Type B pancreatic cell (in vitro differentiated cells): Measurements from ENCODE around the gene ARHGAP15. TPM values are rescaled to one million over a fixed set of nuclear protein-coding genes. Genes with fewer than 3 reads are reported as not detected.

Experiments used
- DNase-seq: peaks from one replicate; pipeline ENCODE4 v3.0.0; 2021; ENCODE audit warnings: mixed read lengths; ENCODE audit not compliant: unreplicated experiment; ENCODE audit errors: extremely low spot score
- H3K27ac Mint-ChIP-seq: 2 replicates; pipeline ENCODE4 v1.8.0; 2021; ENCODE audit warnings: mild to moderate bottlenecking, mixed read lengths
- H3K27me3 Mint-ChIP-seq: 2 replicates; pipeline ENCODE4 v1.8.0; 2021; ENCODE audit warnings: mixed read lengths
- H3K36me3 Mint-ChIP-seq: 2 replicates; pipeline ENCODE4 v1.8.0; 2021; ENCODE audit warnings: mixed read lengths
- H3K4me1 Mint-ChIP-seq: one replicate; pipeline ENCODE4 v1.8.0; 2021; ENCODE audit warnings: mixed read lengths; ENCODE audit not compliant: unreplicated experiment
- H3K4me3 Mint-ChIP-seq: 2 replicates; pipeline ENCODE4 v1.8.0; 2021; ENCODE audit warnings: mild to moderate bottlenecking, mixed read lengths
- H3K9me3 Mint-ChIP-seq: 2 replicates; pipeline ENCODE4 v1.8.0; 2021; ENCODE audit warnings: mixed read lengths
- total RNA-seq: library from RNA; stranded (reverse); gene quantifications from 2 replicates; pipeline ENCODE4 v1.2.1, GENCODE V29; 2021; ENCODE audit warnings: low replicate concordance
- TF ChIP-seq, protein P1 (sequence below): fragments of 200-600 bp; sonication (generic); conservative IDR thresholded peaks from 2 replicates; pipeline ENCODE4 v1.5.0; 2021; ENCODE audit warnings: antibody characterized with exemption, mild to moderate bottlenecking

The ARHGAP15 gene
- total RNA-seq, 1 donor from 2014 or later, result not detected

DNA sequence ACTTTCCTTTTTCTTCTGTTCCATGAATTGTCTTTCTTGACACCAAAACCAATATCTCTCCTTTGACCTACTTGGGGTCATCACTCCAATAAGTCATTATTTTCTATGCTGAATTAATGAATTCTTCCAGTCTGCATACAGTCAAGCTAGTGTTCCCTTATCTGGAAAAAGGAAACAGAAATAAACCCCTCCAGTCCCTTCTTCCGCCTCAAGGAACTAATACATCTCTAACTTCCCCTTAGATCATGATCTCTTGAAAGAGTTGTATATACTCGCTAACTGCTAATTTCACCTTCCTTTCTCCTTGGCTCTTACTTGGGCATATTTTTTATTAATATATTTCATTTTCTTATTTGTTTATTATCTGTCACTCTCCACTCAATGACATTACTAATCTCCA lies 7.3 kb upstream of the ARHGAP15 start:
- peaks cover 3% of the 10 kb centered on the region for H3K9me3 Mint-ChIP-seq

DNA sequence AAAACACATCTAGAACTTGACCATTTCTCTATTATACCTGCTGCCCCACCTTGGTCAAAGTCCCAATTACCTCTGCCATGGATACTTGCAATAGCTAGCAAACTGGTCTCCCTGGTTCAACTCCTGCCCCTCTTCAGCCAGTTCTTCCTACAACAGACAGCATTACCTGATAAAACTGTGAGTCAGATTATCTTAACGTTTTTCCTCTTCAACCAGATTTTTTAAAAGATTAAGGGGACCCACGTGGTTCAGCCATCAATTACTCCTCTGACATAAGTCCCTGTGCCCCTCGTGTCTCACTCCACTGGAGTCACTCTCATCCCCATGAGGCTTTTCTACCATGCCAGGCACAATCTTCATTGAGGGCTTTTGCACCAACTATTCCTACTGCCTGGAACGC lies 5.3 kb upstream of the ARHGAP15 start:
- no peaks in the 10 kb centered on the region for H3K36me3 Mint-ChIP-seq
- TF ChIP-seq, protein P1, sequence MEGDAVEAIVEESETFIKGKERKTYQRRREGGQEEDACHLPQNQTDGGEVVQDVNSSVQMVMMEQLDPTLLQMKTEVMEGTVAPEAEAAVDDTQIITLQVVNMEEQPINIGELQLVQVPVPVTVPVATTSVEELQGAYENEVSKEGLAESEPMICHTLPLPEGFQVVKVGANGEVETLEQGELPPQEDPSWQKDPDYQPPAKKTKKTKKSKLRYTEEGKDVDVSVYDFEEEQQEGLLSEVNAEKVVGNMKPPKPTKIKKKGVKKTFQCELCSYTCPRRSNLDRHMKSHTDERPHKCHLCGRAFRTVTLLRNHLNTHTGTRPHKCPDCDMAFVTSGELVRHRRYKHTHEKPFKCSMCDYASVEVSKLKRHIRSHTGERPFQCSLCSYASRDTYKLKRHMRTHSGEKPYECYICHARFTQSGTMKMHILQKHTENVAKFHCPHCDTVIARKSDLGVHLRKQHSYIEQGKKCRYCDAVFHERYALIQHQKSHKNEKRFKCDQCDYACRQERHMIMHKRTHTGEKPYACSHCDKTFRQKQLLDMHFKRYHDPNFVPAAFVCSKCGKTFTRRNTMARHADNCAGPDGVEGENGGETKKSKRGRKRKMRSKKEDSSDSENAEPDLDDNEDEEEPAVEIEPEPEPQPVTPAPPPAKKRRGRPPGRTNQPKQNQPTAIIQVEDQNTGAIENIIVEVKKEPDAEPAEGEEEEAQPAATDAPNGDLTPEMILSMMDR, result no peak
- H3K9me3 Mint-ChIP-seq, result no peaks in the 10 kb centered on the region
- H3K27me3 Mint-ChIP-seq, result no peaks in the 10 kb centered on the region
- no peaks in the 10 kb centered on the region for H3K4me1 Mint-ChIP-seq
- H3K4me3 Mint-ChIP-seq, result no peak overlapping the region
- no peak overlapping the region for H3K27ac Mint-ChIP-seq
- DNase-seq, result no peak

More for the DNA sequence above, 7.3 kb upstream of the ARHGAP15 start:
- no peak overlapping the region for H3K27ac Mint-ChIP-seq
- H3K36me3 Mint-ChIP-seq, result no peaks in the 10 kb centered on the region
- TF ChIP-seq, protein P1, result no peak
- no peaks in the 10 kb centered on the region for H3K4me1 Mint-ChIP-seq
- H3K27me3 Mint-ChIP-seq, result peaks cover 3% of the 10 kb centered on the region
- H3K4me3 Mint-ChIP-seq, result no peak overlapping the region
- DNase-seq, result no peak

DNA sequence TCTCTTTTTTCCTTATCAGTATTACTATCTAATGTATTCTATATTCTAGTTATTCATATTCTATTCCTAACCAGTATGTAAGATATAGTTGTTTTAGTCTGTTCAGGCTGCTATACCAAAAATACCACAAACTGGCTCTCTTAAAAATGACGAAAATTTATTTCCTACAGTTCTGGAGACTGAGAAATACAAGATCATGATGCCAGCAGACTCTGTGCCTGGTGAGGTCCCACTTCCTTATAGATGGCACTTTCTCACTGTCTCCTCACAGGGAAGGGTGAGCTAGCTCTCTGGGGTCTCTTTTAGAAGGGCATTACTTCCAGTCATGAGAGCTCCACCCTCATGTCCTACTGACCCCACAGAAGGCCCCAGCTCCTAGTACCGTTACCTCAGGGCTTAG lies 4.8 kb upstream of the ARHGAP15 start:
- Mint-ChIP-seq H3K27ac (no peak overlapping the region), H3K4me3 (no peak overlapping the region), H3K36me3 (no peaks in the 10 kb centered on the region), H3K27me3 (no peaks in the 10 kb centered on the region), H3K9me3 (no peaks in the 10 kb centered on the region), H3K4me1 (no peaks in the 10 kb centered on the region)
- no peak for DNase-seq
- TF ChIP-seq, protein P1, result no peak

DNA sequence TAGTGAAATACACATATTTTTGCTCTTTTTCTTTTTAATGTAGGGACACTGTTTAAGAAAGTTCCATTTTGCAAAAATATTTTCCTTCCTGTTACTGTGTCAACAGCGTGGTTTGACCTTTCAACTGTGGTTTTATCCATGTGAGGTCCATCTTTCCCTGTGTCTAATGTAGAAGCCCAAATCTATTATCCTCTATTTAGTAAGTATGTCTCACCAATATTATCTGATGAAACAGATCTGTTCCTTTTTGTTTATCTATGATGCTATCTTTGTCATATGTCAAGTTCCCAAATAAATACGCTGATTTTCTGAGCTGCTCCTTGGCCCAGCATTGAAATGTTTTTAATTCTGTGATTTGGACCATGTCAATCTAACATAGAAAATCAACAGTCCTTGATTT lies 3.5 kb upstream of the ARHGAP15 start:
- no peaks in the 10 kb centered on the region for H3K9me3 Mint-ChIP-seq
- no peaks in the 10 kb centered on the region for H3K36me3 Mint-ChIP-seq
- no peak overlapping the region for H3K4me3 Mint-ChIP-seq
- no peaks in the 10 kb centered on the region for H3K4me1 Mint-ChIP-seq
- H3K27ac Mint-ChIP-seq, result no peak overlapping the region
- TF ChIP-seq, protein P1, result no peak
- H3K27me3 Mint-ChIP-seq, result no peaks in the 10 kb centered on the region
- DNase-seq, result no peak

DNA sequence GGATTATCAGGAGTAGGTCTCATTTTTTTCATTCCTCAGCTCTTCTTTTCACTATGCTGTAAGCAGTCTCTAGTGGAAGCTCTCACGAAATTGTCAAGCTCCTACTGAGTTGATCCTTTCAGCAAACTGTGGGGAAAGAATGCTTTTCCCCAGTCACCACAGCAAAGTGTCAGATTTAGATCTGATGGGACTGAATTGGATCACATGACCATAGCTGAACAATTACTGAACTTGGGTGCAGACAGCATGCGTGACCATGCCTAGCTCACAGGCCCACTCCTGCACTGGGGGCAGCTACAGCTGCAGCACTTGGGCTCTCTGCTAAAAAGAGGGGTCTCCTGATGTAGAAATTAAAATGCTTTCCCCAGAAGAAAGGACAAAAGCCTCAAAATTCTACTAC lies 3.1 kb downstream of the ARHGAP15 start:
- Mint-ChIP-seq H3K4me3 (no peak overlapping the region), H3K9me3 (no peaks in the 10 kb centered on the region), H3K27ac (no peak overlapping the region), H3K36me3 (no peaks in the 10 kb centered on the region), H3K4me1 (no peaks in the 10 kb centered on the region), H3K27me3 (no peaks in the 10 kb centered on the region)
- TF ChIP-seq, protein P1, result no peak
- DNase-seq, result no peak

DNA sequence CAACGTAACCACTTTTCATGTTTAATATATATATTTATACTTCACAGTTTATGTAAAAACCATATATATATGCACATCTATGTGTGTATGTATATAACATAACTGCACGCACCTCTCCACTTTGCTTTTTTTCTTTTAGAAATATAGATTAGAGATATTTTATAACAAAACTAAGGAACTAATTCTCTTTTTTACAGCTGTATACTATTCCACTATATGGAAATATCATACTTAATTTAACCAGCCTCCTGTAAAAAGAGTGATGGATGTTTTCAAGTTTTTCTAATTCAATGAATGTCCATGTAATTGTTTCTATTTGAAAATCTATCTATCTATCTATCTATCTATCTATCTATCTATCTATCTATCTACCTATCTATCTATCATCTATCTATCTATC lies 4.6 kb downstream of the ARHGAP15 start:
- Mint-ChIP-seq H3K9me3 (no peaks in the 10 kb centered on the region), H3K4me1 (no peaks in the 10 kb centered on the region), H3K36me3 (no peaks in the 10 kb centered on the region), H3K27me3 (no peaks in the 10 kb centered on the region), H3K27ac (no peak overlapping the region), H3K4me3 (no peak overlapping the region)
- DNase-seq, result no peak
- TF ChIP-seq, protein P1, result no peak
